ENCODE data around the gene TSGA10.
"Not testable (repeated sequence)": the region's sequence is repeated elsewhere in the genome, so short reads cannot be mapped to it uniquely, and the experiment has no call there.

The TSGA10 gene

GRCh38 chr2:99028558-99028957 is 126.2 kb downstream of the TSGA10 start:
- no peaks in the 10 kb centered on the region for H3K9me3 ChIP-seq (ENCODE audit: low read depth, low read length)
- H3K4me3 ChIP-seq = no peak overlapping the region
- no peak overlapping the region for H3K27ac ChIP-seq
- no peaks in the 10 kb centered on the region for H3K36me3 ChIP-seq (ENCODE audit: insufficient read depth, low read length)
- no peak for TF ChIP-seq FOXP2 (optimal IDR thresholded peaks at IDR 0.05; ENCODE audit: control extremely low read depth, extremely low read length, insufficient read depth)
- no peak for TF ChIP-seq EZH2 (IDR thresholded peaks at IDR 0.05)
- TF ChIP-seq POLR2AphosphoS5 (IDR thresholded peaks at IDR 0.05; ENCODE audit: borderline replicate concordance, low read depth, low read length) = no peak
- H3K9ac ChIP-seq (ENCODE audit: insufficient read length) = no peak overlapping the region
- DNase-seq (ENCODE audit: low read depth, low spot score) = no peak

GRCh38 chr2:99027856-99028255 is 126.9 kb downstream of the TSGA10 start:
- no peaks in the 10 kb centered on the region for H3K9me3 ChIP-seq (ENCODE audit: low read depth, low read length)

GRCh38 chr2:99000708-99001107 is 154.0 kb downstream of the TSGA10 start:
- no peak overlapping the region for H3K4me3 ChIP-seq
- no peak overlapping the region for H3K27ac ChIP-seq
- no peaks in the 10 kb centered on the region for H3K36me3 ChIP-seq (ENCODE audit: insufficient read depth, low read length)
- H3K9ac ChIP-seq (ENCODE audit: insufficient read length) = no peak overlapping the region
- H3K9me3 ChIP-seq (ENCODE audit: low read depth, low read length) = no peaks in the 10 kb centered on the region
- no peak for DNase-seq (ENCODE audit: low read depth, low spot score)
- TF ChIP-seq EZH2 (IDR thresholded peaks at IDR 0.05) = no peak
- TF ChIP-seq POLR2AphosphoS5 (IDR thresholded peaks at IDR 0.05; ENCODE audit: borderline replicate concordance, low read depth, low read length) = no peak
- TF ChIP-seq FOXP2 (optimal IDR thresholded peaks at IDR 0.05; ENCODE audit: control extremely low read depth, extremely low read length, insufficient read depth) = no peak

More at GRCh38 chr2:99027856-99028255, 126.9 kb downstream of the TSGA10 start:
- Histone ChIP-seq H3K4me3 (no peak overlapping the region), H3K9ac (ENCODE audit: insufficient read length) (no peak overlapping the region), H3K27ac (no peak overlapping the region), H3K36me3 (ENCODE audit: insufficient read depth, low read length) (no peaks in the 10 kb centered on the region)
- no peak for DNase-seq (ENCODE audit: low read depth, low spot score)
- no peak for TF ChIP-seq EZH2 (IDR thresholded peaks at IDR 0.05)
- no peak for TF ChIP-seq POLR2AphosphoS5 (IDR thresholded peaks at IDR 0.05; ENCODE audit: borderline replicate concordance, low read depth, low read length)
- no peak for TF ChIP-seq FOXP2 (optimal IDR thresholded peaks at IDR 0.05; ENCODE audit: control extremely low read depth, extremely low read length, insufficient read depth)

GRCh38 chr2:98988695-98989094 is 166.0 kb downstream of the TSGA10 start:
- H3K27ac ChIP-seq; H3K9me3 ChIP-seq (ENCODE audit: low read depth, low read length); H3K9ac ChIP-seq (ENCODE audit: insufficient read length); DNase-seq (ENCODE audit: low read depth, low spot score); H3K36me3 ChIP-seq (ENCODE audit: insufficient read depth, low read length); H3K4me3 ChIP-seq: not testable (repeated sequence)

DNA sequence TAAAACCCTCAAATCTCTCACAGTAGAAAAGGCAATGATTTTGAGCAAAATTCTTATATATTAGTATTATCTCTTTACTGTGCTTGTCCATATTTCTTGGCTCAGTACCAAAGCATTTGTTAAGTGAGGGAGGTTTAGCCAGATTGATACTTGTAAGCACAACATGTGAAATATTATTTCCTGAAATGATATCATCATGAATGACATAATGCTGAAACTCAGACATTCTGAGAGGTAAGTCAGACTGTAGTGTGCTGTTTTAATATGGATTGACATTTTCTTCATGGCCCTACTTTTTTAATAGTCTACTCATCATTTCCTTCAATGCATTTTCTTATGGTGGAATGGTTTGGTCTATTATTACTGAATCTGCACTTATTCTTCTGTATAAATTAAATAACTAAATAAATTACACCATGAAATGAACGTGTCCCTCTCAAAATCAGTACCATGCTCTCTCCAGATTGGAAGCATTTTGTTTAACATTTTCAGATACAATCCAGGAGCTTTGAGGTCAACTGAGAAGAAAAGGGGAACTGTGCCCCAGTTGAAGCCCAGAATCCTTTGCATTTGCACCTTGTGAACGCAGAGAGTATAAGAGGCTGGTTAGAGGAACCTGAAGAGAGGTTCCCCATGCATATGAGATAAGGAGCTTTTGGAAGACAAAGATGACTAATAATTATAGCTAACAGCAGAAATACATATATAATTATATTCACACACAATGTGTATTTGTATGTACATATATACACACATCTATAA is 168.7 kb downstream of the TSGA10 start:
- TF ChIP-seq POLR2AphosphoS5 (IDR thresholded peaks at IDR 0.05; ENCODE audit: borderline replicate concordance, low read depth, low read length) (no peak), FOXP2 (optimal IDR thresholded peaks at IDR 0.05; ENCODE audit: control extremely low read depth, extremely low read length, insufficient read depth) (no peak), EZH2 (IDR thresholded peaks at IDR 0.05) (no peak)
- DNase-seq (ENCODE audit: low read depth, low spot score) = no peak
- H3K36me3 ChIP-seq (ENCODE audit: insufficient read depth, low read length) = no peaks in the 10 kb centered on the region

GRCh38 chr2:98975611-98976010 is 179.1 kb downstream of the TSGA10 start:
- no peak for TF ChIP-seq FOXP2 (optimal IDR thresholded peaks at IDR 0.05; ENCODE audit: control extremely low read depth, extremely low read length, insufficient read depth)
- TF ChIP-seq POLR2AphosphoS5 (IDR thresholded peaks at IDR 0.05; ENCODE audit: borderline replicate concordance, low read depth, low read length) = no peak
- TF ChIP-seq EZH2 (IDR thresholded peaks at IDR 0.05) = no peak
- DNase-seq (ENCODE audit: low read depth, low spot score) = no peak

More for the DNA sequence above, 168.7 kb downstream of the TSGA10 start:
- no peak overlapping the region for H3K4me3 ChIP-seq
- H3K9me3 ChIP-seq (ENCODE audit: low read depth, low read length) = no peaks in the 10 kb centered on the region
- no peak overlapping the region for H3K27ac ChIP-seq
- H3K9ac ChIP-seq (ENCODE audit: insufficient read length) = no peak overlapping the region

GRCh38 chr2:98972582-98973167 is 182.1 kb downstream of the TSGA10 start:
- Histone ChIP-seq H3K27ac (no peak overlapping the region), H3K9me3 (ENCODE audit: low read depth, low read length) (peaks cover 6% of the 10 kb centered on the region; the same call in 1 of the 2 replicates), H3K9ac (ENCODE audit: insufficient read length) (no peak overlapping the region), H3K4me3 (no peak overlapping the region), H3K36me3 (ENCODE audit: insufficient read depth, low read length) (no peaks in the 10 kb centered on the region)
- DNase-seq (ENCODE audit: low read depth, low spot score) = no peak
- no peak for TF ChIP-seq FOXP2 (optimal IDR thresholded peaks at IDR 0.05; ENCODE audit: control extremely low read depth, extremely low read length, insufficient read depth)

More at GRCh38 chr2:98975611-98976010, 179.1 kb downstream of the TSGA10 start:
- H3K9me3 ChIP-seq (ENCODE audit: low read depth, low read length) = no peaks in the 10 kb centered on the region
- H3K27ac ChIP-seq = no peak overlapping the region
- H3K36me3 ChIP-seq (ENCODE audit: insufficient read depth, low read length) = no peaks in the 10 kb centered on the region
- H3K4me3 ChIP-seq = no peak overlapping the region
- no peak overlapping the region for H3K9ac ChIP-seq (ENCODE audit: insufficient read length)

DNA sequence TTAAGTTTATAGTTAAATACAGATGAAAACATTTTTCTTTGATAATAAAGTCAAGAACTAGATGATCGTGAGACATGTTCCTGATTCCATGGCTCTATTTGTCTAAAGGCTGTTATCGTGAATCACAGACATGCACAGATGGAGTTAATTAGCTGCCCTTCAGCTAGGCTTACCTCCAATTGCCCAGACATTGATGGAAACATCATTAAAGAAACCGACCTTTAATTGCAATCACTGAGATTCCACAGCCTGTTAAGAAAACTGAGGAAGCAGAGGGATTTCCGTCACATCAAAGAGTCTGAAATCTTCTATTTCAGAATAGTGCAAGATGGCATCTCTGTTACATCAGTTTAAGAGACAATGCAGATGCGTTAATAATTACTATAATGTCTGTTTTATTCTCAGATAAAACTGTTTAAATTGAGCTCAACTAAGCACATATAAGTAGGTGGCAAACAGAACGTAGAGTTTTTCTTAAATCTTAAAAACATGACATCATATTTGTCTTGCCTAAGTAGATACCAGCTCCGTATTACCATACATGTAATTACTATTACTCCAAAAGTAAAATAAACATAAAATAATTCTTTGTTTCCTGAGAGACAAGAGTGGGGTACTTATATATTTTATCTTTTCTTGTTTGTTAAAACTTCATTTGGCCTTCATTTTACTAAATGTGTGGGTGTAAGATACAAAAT is 194.8 kb downstream of the TSGA10 start:
- H3K36me3 ChIP-seq (ENCODE audit: insufficient read depth, low read length) = no peaks in the 10 kb centered on the region
- no peak overlapping the region for H3K27ac ChIP-seq
- no peaks in the 10 kb centered on the region for H3K9me3 ChIP-seq (ENCODE audit: low read depth, low read length)
- no peak for DNase-seq (ENCODE audit: low read depth, low spot score)
- no peak overlapping the region for H3K4me3 ChIP-seq
- H3K9ac ChIP-seq (ENCODE audit: insufficient read length) = no peak overlapping the region
- no peak for TF ChIP-seq EZH2 (IDR thresholded peaks at IDR 0.05)
- TF ChIP-seq POLR2AphosphoS5 (IDR thresholded peaks at IDR 0.05; ENCODE audit: borderline replicate concordance, low read depth, low read length) = no peak
- no peak for TF ChIP-seq FOXP2 (optimal IDR thresholded peaks at IDR 0.05; ENCODE audit: control extremely low read depth, extremely low read length, insufficient read depth)

Measured in SK-N-MC (cell line).